Thyroid gland (tissue), 4 donors: ENCODE results near the gene EXT2. TPM values are rescaled to one million over a fixed set of nuclear protein-coding genes. Genes with fewer than 3 reads are reported as not detected.
A peak's percentile ranks its signal among the peaks of the same experiment; 100 is the strongest.

ENCODE experiments used
- DNase-seq, 2 donors: peaks; one replicate each; pipeline ENCODE4 v3.0.0-alpha.2; 2019
- H3K27ac ChIP-seq, 3 donors: fragments of 200-600 bp; sonication (generic); 1 replicate in 2 of 3; 2 replicates in 1 of 3; pipeline ENCODE4 v1.5.1; 2016 to 2019; ENCODE audit warnings: mild to moderate bottlenecking in 1 of 3, moderate library complexity in 1 of 3
- H3K27me3 ChIP-seq: fragments of 200-600 bp; sonication (generic); one replicate; pipeline ENCODE4 v1.5.1; 2019
- H3K36me3 ChIP-seq, 2 donors: fragments of 200-600 bp; sonication (generic); one replicate each; pipeline ENCODE4 v1.5.1; 2016 to 2019
- H3K4me1 ChIP-seq, 2 donors: fragments of 200-600 bp; sonication (generic); one replicate each; pipeline ENCODE4 v1.5.1; 2017 to 2019
- H3K4me3 ChIP-seq, 3 donors: fragments of 200-600 bp; sonication (generic); replicated peaks in 1 of 3; 1 replicate in 2 of 3; 2 replicates in 1 of 3; pipeline ENCODE4 v1.5.1; 2016; ENCODE audit warnings: mild to moderate bottlenecking in 1 of 3
- H3K9me3 ChIP-seq: fragments of 200-600 bp; sonication (generic); one replicate; pipeline ENCODE4 v1.5.1; 2017
- POLR2A ChIP-seq, 2 donors: fragments of 450-650 bp; IDR thresholded peaks; one replicate each; pipeline ENCODE4 v1.6.1; 2017; ENCODE audit warnings: antibody characterized with exemption in 2 of 2, mild to moderate bottlenecking in 2 of 2, moderate library complexity in 1 of 2
- WGBS, 2 donors: methylation state at CpG; one replicate each; pipeline ENCODE4 v1.1.5; 2017; 5-methylcytosine and 5-hydroxymethylcytosine counted together
- intact Hi-C: fragments of 100-400 bp; cut with DNase I; formaldehyde crosslinking; loops from one replicate; pipeline ENCODE4 v1.15.1; 2023
- total RNA-seq, 4 donors: library from RNA; depleted of rRNA; stranded (reverse); fragments of >200 nt; gene quantifications; one replicate each; pipeline ENCODE4 v1.2.3, GENCODE V29; 2016
- TF ChIP-seq, protein P1 (sequence below), 6 experiments: fragments of 200-600 bp in 3 of 6; fragments of 450-650 bp in 3 of 6; sonication (generic) in 3 of 6; IDR thresholded peaks; one replicate each; pipeline ENCODE4 v1.5.1; 2016 to 2019; ENCODE audit warnings: antibody characterized with exemption in 6 of 6, mild to moderate bottlenecking in 2 of 6, inconsistent platforms in 1 of 6, moderate library complexity in 1 of 6

EXT2 gene
- total RNA-seq, 4 donors from 2014 or later: 53.2 to 95.8 (median 66.3) TPM

DNA sequence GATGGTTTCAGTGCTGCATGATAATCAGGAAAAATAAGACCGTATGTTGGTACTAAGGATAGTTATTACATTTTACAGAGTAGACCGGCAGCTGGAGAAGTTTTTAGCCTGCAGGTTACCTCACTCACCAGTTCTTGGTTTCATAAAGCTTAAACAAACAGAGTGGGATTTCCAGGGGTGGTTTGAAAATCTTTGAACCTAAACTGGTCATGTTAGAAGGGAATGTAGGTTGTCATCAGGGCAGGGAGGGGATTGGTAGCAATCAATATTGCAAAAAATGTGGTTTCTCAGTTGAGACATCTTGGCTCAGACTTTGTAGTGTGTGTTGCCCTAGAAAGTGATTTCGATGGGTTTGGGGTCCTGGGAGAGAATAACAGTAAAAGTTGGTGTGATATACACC is 17.5 kb downstream of the EXT2 start:
- H3K27ac ChIP-seq: no peak overlapping the region
- no peaks in the 10 kb centered on the region for H3K27me3 ChIP-seq
- H3K9me3 ChIP-seq: no peaks in the 10 kb centered on the region
- WGBS, 2 donors: 98 to 100% methylated on average over 3 of the region's 3 CpGs
- no peaks in the 10 kb centered on the region for H3K4me1 ChIP-seq
- no peak overlapping the region for H3K4me3 ChIP-seq
- TF ChIP-seq, protein P1, sequence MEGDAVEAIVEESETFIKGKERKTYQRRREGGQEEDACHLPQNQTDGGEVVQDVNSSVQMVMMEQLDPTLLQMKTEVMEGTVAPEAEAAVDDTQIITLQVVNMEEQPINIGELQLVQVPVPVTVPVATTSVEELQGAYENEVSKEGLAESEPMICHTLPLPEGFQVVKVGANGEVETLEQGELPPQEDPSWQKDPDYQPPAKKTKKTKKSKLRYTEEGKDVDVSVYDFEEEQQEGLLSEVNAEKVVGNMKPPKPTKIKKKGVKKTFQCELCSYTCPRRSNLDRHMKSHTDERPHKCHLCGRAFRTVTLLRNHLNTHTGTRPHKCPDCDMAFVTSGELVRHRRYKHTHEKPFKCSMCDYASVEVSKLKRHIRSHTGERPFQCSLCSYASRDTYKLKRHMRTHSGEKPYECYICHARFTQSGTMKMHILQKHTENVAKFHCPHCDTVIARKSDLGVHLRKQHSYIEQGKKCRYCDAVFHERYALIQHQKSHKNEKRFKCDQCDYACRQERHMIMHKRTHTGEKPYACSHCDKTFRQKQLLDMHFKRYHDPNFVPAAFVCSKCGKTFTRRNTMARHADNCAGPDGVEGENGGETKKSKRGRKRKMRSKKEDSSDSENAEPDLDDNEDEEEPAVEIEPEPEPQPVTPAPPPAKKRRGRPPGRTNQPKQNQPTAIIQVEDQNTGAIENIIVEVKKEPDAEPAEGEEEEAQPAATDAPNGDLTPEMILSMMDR (IDR thresholded peaks at IDR 0.05): no peak
- TF ChIP-seq POLR2A (IDR thresholded peaks at IDR 0.05): no peak
- intact Hi-C loops: no loop called here
- peaks cover 14% of the 10 kb centered on the region in 2 donors for H3K36me3 ChIP-seq
- DNase-seq: no peak

GRCh38 chr11:44113572-44113971 is 18.1 kb downstream of the EXT2 start:
- H3K9me3 ChIP-seq: no peaks in the 10 kb centered on the region
- H3K27ac ChIP-seq: no peak overlapping the region
- peaks cover 14% of the 10 kb centered on the region in 2 donors for H3K36me3 ChIP-seq
- TF ChIP-seq, protein P1 (IDR thresholded peaks at IDR 0.05): no peak
- no peak for TF ChIP-seq POLR2A (IDR thresholded peaks at IDR 0.05)
- H3K27me3 ChIP-seq: no peaks in the 10 kb centered on the region
- intact Hi-C loops: no loop called here
- WGBS, 2 donors: 88% methylated on average over 3 of the region's 3 CpGs
- H3K4me3 ChIP-seq: no peak overlapping the region
- no peak for DNase-seq
- no peaks in the 10 kb centered on the region for H3K4me1 ChIP-seq

DNA sequence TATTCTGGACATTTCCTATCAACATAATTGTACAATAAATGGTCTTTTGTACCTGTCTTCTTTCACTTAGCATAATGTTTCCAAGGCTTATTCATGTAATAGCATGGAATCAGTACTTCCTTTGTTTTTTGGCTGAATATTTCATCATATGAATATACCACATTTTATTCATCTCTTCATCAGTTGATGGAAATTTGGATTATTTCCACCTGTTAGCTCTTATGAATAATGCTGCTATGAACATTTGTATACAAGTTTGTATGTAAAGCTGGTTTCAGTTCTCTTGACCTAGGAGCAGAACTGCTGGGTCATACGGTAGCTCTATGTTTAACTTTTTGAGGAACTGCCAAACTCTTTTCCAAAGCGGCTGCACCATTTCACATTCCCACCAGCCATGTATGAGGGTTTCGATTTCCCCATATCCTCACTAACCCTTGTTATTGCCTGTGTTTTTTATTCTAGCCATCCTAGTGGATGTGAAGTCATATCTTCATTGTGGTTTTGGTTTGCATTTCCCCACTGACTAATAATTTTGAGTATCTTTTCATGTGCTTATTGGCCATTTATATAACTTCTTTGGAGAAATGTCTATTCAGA is 20.9 kb downstream of the EXT2 start:
- intact Hi-C loops: no loop called here
- TF ChIP-seq, protein P1 (IDR thresholded peaks at IDR 0.05): no peak
- TF ChIP-seq POLR2A (IDR thresholded peaks at IDR 0.05): no peak
- Histone ChIP-seq H3K27me3 (no peaks in the 10 kb centered on the region), H3K27ac (no peak overlapping the region), H3K36me3 (peaks cover 14 to 19% of the 10 kb centered on the region in 2 donors), H3K4me3 (no peak overlapping the region), H3K9me3 (no peaks in the 10 kb centered on the region), H3K4me1 (no peaks in the 10 kb centered on the region)
- no peak for DNase-seq
- 79 to 83% methylated on average over 3 of the region's 3 CpGs for WGBS, 2 donors

- Histone ChIP-seq H3K4me3 (no peak overlapping the region), H3K36me3 (peaks cover 12 to 15% of the 10 kb centered on the region in 2 donors), H3K27ac (no peak overlapping the region), H3K9me3 (no peaks in the 10 kb centered on the region), H3K27me3 (no peaks in the 10 kb centered on the region), H3K4me1 (no peaks in the 10 kb centered on the region)
- WGBS, 2 donors: 83 to 88% methylated on average over 5 of the region's 5 CpGs
- no peak for DNase-seq
- TF ChIP-seq POLR2A (IDR thresholded peaks at IDR 0.05): no peak
- TF ChIP-seq, protein P1 (IDR thresholded peaks at IDR 0.05): peak in 1 of 6 experiments; percentile 17
- intact Hi-C loops: no loop called here
These were observed 24.7 kb downstream of the EXT2 start for GRCh38 chr11:44120169-44120568.

DNA sequence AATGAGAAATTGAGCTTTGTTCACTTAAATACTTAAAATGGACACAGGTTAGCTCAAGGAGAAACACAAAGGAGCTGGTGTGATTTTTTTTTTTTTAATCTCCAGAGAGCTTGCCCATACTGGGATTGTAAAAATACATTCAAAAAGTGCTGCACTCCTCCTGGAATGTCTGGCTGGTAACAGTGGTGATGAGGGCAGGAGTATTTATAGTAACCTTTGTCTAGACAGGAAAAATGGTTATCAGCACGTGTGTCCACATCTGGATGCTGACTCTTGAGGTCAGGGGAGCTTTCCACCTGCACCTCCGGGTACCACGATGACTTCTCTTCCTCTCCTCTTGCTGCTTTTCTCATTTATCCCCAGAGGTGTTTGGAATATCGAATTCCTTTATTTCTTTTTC is 30.1 kb downstream of the EXT2 start:
- no peaks in the 10 kb centered on the region for H3K9me3 ChIP-seq
- no peak for DNase-seq
- no peak overlapping the region for H3K4me3 ChIP-seq
- no peaks in the 10 kb centered on the region for H3K27me3 ChIP-seq
- intact Hi-C loops: no loop called here
- peaks cover 19 to 29% of the 10 kb centered on the region in 2 donors for H3K36me3 ChIP-seq
- TF ChIP-seq, protein P1 (IDR thresholded peaks at IDR 0.05): no peak
- TF ChIP-seq POLR2A (IDR thresholded peaks at IDR 0.05): no peak
- H3K27ac ChIP-seq: no peak overlapping the region
- H3K4me1 ChIP-seq: no peaks in the 10 kb centered on the region
- WGBS, 2 donors: 83 to 84% methylated on average over 4 of the region's 4 CpGs
